ENCODE results near the gene ARRB1.

The ARRB1 gene

DNA sequence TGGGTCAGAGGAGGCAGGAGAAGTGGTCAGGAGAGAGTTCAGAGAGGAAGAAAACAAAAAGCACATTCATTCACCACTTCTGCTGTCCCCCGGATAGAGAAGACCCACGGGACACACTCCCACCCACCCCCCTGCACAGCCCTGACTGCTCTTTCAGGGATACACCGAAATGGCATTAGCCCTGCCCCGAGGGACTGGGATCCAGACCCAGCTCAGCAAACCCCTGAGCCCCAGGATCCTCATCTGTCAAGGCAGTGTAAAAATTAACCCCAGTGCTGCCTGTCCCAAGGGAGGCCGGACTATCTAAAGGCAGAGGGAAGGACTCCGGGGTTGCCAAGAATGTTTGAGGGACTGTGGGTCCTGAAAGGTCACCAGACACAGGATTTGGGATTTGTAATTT lies 79.7 kb downstream of the ARRB1 start:
- no peak for DNase-seq

DNA sequence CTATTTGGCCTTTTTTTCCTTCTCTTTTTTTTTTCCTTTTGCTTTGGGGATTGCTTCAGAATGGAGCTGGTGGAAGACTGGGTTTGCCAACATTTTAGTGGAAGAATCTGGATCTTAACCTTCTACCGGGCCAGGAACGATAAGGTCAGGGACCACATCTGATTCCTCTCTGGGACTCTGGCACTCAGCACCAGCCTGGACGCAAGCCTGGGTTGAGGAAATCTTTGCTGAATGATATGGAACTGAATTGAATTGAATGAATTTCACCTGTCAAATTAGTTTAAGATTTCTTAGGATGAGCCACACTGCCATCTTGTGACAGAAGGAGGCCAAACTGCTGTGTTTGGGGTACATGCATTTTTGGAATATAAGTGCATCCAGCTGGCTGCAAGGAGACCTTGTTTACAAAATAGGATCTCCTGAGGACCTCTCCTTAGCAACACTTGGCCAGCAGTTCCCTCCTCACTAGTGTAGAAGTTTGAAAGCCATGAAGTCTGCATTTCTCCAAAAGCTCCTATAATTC lies 80.5 kb downstream of the ARRB1 start:
- peak; percentile 57 for DNase-seq

DNA sequence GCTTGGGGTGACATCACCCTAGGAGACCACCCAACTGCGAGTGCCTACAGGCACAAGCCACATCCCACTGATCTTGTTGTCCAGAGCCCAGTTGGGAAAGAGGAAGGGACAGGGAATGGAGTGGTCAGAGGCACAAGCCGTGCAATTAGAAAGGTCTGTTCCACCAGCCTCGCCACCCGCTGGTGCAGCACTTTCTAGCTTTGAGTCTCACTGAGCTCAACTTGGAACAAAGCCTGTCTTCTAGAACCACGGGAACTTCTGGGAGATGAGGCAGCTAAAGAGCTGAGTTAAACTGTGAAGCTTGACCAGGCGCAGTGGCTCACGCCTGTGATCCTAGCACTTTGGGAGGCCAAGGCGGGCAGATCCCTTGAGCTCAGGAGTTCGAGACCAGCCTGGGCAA lies 81.6 kb downstream of the ARRB1 start:
- DNase-seq: no peak

DNA sequence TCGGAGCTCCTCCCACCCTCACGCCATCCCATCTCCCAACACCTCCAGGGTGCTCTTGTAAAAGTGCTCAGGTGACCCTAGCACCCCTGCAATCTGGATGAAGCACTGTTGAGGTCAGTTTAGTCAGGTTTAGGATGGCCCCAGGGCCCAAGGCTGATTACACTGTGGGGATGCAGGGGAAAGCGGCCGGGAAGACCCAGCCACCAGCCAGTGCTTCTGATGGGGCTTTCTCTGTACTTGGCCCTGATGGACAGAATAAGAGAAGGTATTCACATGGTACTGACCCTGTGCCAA lies 82.1 kb downstream of the ARRB1 start:
- DNase-seq: no peak

DNA sequence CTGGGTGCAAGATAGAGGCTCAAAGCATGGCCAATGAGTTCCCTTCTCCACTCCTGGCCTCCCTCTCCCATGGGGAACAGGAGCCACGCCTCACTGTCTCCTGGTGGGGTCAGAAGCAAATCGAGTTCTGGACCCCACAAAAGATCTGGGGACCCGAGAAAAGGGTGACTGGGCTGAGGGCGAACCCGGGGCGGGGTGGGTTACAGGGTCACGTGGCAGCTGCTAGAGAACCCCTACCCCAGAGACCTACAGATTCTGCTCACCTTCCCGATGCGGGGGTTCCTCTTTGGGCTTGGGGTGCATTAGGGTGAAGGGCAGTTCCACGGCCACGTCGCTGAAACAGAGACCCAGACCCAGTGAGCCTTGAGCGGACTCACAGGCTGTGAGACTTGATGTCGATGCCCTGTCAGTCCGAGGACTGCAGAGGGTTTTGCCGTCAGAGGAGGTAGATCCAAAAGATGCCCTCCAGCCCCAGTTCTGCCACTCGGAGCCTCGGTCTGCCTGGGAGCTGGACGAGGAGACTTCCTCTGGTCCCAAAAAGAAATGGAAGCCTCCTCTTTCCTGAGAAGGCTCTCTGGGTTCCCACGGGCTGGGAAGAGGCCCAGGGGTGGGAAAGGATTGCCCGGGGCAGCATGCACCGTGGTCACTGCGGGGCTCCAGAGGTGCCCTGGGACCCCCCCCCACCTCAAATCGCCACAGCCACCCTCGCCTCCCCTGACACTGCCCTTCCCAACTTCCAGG lies 82.7 kb downstream of the ARRB1 start:
- DNase-seq: no peak

DNA sequence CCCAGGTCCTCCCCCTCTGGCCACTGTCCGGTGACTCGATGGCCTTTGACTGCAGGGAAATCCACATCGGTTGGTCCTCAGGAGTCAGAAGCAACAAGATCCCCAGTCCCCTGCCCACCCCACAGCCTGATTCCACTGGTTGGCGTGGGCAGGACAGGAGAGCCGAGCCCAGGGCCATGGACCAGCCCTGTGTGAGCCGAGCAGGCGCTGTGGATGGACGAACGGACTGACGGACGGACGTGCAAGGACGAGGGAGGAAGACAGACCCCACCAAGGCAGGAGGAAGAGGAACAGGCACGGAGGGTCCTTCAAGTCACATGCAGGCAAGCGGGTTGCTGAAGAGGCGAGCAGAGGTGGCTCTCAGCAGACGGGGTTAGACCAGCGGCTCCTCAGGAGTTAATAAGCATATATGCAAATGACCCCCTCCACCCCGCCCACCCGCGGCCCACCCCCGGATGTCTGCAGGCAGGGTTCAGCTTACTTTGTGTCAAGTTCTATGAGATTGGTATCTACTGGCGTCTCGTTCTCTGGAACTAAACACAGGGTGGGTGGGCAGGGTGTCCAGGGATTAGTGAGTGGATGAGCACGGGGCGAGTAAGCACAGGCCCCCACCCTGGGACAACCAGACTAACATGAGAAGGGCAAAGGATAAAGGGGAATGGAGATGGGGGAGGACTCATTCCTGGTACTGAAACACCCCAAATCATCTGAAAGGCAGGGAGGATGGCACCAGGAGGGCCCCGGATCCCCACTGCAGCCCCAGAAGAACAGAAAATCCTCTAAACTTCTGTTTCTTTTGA lies 84.1 kb downstream of the ARRB1 start:
- DNase-seq: no peak

DNA sequence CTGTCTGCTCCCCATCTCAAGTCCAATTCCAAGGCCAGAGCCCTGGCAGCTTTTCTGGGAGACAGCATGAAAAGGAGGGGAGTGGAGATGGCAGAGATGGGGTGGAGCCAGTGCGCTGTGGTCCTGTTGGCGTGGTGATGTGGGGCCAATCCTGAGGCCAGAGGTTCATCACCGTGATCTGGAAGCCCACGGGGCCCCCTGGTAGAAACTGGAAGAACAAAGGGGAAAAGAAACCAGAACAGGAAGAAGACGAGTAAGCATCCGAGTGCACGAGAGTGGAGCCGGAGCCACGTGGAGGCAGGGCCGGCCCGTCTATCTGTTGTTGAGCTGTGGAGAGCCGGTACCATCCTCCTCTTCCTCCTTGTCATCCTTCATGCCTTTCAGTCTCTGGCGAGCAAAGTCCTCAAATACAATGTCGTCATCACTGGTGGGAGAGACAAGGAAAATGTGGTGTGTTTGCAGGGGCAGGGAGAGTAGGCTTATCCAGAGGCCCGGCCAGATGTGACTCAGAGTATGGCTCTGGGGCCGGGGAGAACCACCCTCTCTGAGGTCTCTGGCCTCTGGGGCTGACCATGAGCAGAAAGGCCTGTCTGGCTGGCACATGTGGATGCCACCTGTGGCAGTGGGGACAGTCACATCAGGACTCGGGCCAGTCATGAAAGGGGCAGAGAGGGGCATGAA lies 85.5 kb downstream of the ARRB1 start:
- no peak for DNase-seq

DNA sequence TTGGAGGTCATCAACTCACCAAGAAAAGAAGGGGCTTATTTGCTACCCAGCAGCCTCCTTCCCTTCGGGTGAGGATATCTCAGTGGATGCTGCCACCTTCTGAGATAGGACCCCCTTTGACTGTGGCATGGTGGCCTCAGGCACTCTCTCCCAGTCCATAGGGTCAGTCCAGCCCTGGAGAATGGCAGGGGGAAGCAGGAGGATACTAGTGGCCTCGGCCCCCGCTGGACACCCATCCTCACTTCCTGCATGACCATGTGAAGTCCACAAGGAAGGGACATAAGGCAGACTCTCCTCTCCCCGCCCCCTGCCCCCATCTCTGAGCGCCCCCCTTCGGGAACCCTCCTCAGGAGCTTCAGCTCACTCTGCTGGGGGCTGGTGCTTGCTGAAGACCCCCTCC lies 86.5 kb downstream of the ARRB1 start:
- no peak for DNase-seq

DNA sequence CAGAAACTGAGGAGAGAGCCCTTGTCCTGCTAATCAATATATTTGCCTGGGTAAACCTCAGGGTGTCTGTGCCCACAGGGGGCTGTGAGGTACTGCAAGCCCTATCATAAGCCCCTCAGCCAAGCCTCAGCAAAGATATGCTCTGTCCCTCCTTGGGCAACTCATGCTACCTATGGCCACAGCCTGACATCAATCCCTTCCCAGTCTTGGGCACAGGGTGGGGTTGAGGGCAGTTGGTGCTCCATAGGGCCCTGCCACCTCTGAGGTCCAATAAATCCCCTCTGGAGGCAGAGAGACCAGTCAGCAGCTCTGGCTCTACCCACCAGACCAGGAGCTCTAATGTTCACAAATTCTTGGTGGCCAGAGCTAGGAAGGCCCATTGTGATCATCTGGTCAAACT lies 87.1 kb downstream of the ARRB1 start:
- DNase-seq: no peak

DNA sequence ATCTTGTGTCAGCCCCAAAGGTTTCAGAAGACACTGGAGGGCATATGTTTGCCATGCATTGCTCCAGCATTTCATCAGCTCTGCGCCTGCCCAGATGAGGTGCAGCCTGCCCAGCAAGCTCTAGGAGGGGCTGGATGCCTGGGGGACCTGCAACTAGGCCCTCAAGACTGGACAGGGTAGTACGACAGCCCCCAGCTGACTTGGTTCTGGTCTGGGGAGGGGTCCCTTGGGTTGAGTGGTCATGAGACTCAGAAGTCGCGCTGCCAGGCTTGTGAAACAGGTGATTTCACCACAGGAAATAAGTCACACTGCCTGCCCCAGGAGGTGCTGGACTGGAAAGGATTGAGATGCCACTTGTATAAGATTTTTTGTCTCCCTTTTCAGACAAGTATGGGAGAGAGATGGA lies 87.5 kb downstream of the ARRB1 start:
- peak; percentile 52 for DNase-seq

DNA sequence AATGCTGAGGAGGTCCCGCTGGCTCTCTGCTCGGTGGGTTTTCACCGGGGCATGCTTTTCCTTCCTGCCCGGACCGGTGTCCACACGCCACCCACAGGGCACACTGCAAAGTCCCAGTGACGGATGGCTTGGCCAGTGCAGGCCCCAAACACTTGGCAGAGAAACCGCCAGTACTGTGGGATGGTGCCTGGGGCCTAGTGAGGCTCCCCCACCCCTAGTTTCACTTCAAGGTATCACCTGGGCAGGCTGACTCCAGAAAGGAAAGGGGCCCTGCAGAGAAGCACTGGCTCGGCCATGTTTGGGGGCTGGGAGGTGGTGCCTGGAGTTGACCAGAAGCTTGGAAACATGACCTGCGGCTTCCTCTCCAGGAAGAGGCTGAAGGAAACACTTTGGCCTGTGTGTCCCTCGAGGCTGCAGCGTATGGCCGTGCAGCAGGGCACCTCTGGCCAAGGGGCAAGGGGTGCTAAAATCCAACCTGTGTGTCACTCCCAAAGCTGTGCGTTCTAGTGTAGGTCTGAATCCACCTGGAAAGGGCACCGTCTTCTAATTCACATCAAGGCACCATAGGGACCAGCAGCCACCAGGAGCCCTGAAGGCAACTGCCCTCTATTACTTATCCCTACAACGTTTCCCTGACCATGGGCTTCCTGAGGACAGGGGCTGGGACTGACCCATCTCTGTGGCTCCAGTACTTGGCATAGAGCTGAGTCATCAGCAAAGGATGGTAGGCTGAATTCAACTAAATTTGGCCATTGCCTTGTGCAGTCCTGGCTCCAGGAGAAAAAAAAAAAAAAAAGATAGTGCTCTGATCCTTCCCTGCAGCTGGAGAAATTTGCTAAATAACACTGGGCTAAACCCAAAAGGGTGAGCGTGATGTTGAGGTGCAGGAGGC lies 88.3 kb downstream of the ARRB1 start:
- no peak for DNase-seq

DNA sequence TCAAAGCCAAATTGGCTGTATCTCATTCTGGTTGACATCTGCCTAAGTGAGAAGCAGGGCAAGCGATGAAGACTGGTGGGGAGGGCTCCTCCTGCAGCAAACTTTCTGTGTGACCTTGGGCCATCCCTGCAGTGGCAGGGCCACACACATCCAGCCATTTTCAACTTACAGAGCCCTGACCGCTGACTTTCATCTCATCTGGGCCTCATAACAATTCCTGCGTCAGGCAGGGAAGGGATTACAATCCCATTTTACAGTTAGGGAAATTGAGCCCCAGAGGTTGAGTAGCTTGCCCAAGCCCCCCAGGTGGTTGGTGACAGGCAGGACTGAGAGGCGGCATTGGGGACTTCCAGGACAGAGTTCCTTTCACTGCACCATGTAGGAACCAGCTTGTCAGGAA lies 89.0 kb downstream of the ARRB1 start:
- no peak for DNase-seq

DNA sequence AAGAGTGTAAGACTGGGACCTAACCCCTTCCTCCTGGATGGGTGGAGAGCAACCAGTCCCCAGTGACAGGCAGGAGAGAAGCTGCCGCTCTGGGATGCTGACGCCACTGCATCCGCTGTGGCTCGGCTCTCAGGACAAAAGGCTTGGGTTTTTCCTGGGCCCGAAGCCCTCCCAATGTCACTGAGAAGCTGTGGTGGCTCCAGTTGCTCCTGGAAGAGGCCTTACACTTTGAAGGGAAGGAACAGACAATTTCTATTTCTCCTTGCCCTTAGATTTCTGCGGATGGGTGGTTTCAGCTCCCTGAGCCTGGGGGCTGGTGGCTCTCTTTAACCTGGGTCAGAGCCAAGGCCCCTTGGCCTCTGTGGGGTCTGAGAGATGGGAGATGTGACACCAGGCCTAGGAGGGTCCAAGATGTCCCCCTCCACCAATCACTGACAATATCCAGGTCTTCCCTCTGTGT lies 89.5 kb downstream of the ARRB1 start:
- DNase-seq: no peak

DNA sequence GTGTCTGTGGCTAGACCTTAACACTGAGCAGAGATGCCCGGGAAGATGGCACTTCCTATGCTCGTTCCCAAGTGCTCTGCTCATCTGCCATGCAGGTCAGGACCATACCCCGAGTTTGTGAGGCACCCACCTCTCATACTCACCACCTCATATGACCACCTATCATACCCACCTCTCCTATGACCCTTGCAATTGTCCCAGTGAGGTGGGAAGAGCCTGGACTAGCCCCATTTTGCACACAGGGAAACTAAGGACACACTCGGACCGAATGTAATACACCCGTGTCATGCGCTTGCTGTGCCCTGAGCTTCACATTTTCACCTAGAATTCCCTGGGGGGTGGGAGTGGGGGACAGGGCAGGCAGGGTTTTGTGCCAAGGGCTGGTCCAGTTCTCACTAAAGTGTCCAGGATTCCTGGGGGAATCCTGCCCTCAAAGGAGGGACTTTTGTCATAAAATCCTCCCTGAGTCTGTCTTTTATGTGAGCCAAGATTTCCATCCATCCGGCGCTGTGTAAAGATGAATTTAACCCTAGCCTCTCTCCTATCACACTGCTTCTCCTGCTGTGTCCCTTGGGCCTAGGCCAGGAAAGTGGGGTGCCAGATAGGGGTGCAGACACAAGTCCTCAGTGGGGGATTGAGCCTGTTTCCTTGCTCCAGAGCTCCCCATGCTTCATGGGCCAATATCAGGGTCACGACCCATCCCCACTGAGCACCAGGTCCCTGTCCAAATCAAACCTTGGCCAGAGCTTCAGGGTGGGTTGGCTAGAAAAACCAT lies 90.9 kb downstream of the ARRB1 start:
- DNase-seq: no peak

DNA sequence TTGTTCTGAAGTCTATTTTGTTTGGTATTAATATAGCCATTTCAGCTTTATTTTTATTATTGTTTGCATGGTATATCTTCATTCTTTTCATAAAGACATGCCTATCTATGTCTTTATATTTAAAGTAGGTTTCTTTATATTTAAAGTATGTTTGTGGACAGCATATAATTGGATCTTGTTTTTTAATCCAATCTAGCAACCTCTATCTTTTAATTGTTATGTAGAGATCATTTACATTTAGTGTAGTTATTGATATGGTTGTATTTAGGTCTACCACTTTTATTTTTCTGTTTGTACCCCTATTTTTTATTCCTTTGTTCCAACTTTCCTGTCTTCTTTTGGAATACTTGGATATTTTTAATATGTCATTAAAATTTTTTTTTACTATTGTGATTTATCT lies 97.1 kb downstream of the ARRB1 start:
- no peak for DNase-seq

DNA sequence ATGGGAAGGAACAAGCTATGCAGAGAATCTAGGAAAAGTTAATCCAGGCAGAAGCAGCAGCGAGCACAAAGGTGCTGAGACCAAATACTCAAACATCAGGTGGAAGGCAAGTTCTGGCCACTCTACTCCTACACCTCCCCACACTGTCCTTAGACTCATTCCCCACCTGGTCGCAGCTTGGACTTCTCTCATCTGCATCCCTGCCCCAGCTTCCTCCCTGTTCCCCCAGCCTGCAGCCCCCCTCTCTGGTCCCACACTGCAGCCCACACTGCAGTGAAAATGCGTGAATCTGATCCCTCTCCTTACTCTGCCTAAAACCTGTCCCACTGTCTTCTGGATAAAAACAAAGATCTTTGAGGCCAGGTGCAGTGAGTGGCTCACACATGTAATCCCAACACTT lies 101.8 kb downstream of the ARRB1 start:
- no peak for DNase-seq

DNA sequence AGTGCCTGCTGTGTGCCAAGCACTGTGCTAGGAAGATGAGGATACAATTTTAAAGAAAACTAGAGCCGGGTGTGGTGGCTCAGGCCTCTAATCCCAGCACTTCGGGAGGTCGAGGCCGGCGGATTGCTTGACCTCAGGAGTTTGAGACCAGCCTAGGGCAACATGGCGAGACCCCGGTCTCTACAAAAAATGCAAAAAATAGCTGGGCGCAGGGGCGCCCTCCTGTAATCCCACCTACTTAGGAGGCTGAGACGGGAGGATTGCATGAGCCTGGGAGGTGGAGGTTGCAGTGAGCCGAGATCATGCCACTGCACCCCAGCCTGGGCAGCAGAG lies 102.6 kb downstream of the ARRB1 start:
- DNase-seq: no peak

DNA sequence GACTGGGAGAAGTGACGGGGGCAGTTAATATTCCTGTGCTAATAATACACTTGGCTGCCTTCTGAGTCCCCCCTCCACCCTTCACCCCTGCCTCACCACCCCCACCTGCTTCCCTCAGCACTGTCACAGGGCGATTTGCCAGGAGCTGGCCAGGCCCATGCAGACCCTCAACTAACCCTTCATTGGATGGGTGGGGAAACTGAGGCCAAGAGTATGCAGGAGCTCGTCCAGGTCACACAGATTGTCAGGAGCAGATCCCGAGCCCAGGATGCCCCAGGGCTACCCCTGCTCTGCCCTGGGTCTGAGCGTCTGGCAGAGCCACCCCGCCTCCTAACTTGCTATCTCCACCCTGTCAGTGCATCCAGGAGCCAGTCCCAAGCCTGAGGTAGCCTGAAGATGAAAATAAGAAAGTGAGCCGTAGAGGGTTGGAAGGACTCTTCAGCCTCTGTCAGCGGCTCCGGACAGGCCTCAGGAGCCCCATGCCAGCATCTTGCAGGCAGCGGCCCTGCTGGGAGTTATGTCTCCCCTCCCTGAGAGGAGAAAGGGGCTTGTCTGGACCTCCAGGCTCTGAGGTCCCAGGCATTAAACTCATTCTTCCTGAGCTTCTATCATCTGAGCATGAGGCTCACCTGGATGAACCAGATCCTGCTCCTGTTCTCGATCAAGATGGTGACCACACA lies 104.7 kb downstream of the ARRB1 start:
- DNase-seq: no peak

DNA sequence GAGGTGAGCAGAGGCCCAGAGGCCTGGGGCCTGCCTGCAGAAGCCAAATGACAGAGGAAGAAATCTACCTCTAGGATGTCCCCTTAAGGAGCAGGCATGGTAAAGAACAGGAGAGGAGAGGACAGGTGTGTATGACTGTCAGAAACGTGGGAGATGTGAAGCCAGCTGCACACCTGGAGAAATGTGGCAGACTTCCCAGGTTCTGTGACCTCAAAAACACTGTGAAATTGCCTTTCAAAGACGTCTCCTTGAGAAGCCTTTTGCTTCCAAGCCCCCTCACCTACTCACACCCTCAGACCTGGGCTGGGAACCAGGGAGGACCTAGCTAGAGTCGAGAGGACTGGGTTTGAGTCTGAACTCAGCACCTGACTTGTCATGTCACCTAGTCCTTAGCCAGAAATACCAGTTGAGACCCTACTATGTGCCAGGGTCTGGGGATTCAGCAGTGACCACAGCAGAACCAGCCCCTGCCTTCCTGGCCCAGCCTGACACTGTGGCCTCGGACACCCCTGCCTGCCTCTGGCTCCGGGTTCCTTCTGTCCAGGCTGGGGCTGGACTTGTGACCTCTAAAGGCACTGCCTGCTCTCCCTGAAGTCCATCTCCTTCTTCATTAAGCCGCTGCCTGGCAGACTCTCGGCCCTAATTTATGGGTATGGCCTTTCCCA lies 105.3 kb downstream of the ARRB1 start:
- DNase-seq: no peak

DNA sequence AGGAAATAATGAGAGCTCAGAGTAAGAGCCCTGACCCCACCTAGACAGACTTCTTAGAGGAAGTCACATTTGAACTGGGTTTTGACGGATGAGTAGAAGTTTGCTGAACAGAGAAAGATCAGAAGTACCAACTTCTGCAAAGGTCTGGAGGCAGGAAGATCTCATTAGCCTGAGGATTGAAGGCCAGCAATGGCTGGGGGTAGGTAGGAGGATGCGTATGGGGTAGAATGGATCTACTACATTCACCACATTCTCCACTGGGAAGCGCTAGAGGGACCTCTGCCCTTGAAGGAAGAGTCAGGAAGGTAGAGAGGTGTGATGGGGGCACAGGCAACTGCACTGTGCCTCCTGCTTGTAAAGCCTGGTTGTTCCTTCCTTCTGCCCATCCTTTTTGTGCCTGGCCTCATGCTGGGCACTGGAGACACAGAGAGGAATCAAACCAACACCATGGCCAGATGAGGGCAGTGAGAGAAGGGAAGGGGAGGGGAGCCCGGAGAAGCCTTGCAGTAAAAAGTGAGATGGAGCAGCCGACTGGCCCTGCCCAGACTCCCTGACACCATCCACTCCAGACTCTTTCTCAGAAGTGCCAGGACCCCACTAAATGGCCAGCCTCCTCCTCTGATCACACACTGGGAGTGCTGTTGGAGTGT lies 106.0 kb downstream of the ARRB1 start:
- no peak for DNase-seq
